H1 (cell line): ENCODE measurements around the gene SLC8A1. TPM values are rescaled to one million over a fixed set of nuclear protein-coding genes. Genes with fewer than 3 reads are reported as not detected.

Experiments
- CTCF ChIA-PET: fragments of 300-600 bp; sonication (Branson Sonifier 250); formaldehyde crosslinking; loops from one replicate; lab custom pipeline; 2021; ENCODE audit not compliant: partially characterized antibody; lab: Charles Lee
- POLR2A ChIA-PET: fragments of 300-600 bp; sonication (Branson Sonifier 250); formaldehyde crosslinking; loops from one replicate; lab custom pipeline; 2021; ENCODE audit warnings: inconsistent platforms; ENCODE audit not compliant: partially characterized antibody; lab: Charles Lee
- DNase-seq, 2 experiments: peaks; one replicate each; pipeline versions ENCODE4 v3.0.0 to v3.0.0-alpha.2; 2010 to 2022; ENCODE audit warnings: low spot score in 2 of 2, low read depth in 1 of 2, mixed read lengths in 1 of 2
- FAIRE-seq: peaks from 2 replicates; lab custom pipeline; 2011; peaks lifted over from hg19 to GRCh38; lab: Jason Lieb, UNC
- H2AFZ ChIP-seq: 2 replicates; pipeline ENCODE4 v1.8.1; 2012; ENCODE audit warnings: low read length, inconsistent platforms
- H2AK5ac ChIP-seq: 2 replicates; pipeline ENCODE4 v1.6.1; 2013; ENCODE audit warnings: low read depth, low read length
- H2BK120ac ChIP-seq: replicated peaks from 2 replicates; pipeline ENCODE3; 2013; ENCODE audit warnings: low read depth, low read length, inconsistent platforms
- H2BK12ac ChIP-seq: 2 replicates; pipeline ENCODE4 v1.6.1; 2013; ENCODE audit warnings: low read depth, low read length
- H2BK15ac ChIP-seq: 2 replicates; pipeline ENCODE4 v1.6.1; 2013; ENCODE audit warnings: low read length
- H2BK20ac ChIP-seq: 2 replicates; pipeline ENCODE4 v1.6.1; 2013; ENCODE audit warnings: low read length
- H2BK5ac ChIP-seq: 2 replicates; pipeline ENCODE4 v1.6.1; 2013; ENCODE audit warnings: low read depth, low read length
- H3K14ac ChIP-seq: 2 replicates; pipeline ENCODE4 v1.6.1; 2013; ENCODE audit warnings: inconsistent platforms; ENCODE audit not compliant: insufficient read length
- H3K18ac ChIP-seq: 2 replicates; pipeline ENCODE4 v1.6.1; 2013; ENCODE audit warnings: low read length; ENCODE audit errors: extremely low read depth
- H3K23ac ChIP-seq: 2 replicates; pipeline ENCODE4 v1.6.1; 2013; ENCODE audit warnings: inconsistent platforms; ENCODE audit not compliant: insufficient read length
- H3K23me2 ChIP-seq: 2 replicates; pipeline ENCODE4 v1.6.1; 2013; ENCODE audit warnings: low read depth, low read length
- H3K27ac ChIP-seq: 2 replicates; pipeline ENCODE4 v1.6.1; 2011; ENCODE audit warnings: low read depth, low read length, inconsistent platforms
- H3K27me3 ChIP-seq, 4 experiments: replicated peaks in 1 of 4; 1 replicate in 1 of 4; 2 replicates in 3 of 4; pipeline versions ENCODE4 v1.6.1 to v1.8.1; 2011 to 2013; ENCODE audit warnings: low read length in 3 of 4, mild to moderate bottlenecking in 3 of 4, inconsistent platforms in 2 of 4, mixed read lengths in 2 of 4, moderate library complexity in 1 of 4; ENCODE audit not compliant: control insufficient read depth in 3 of 4, insufficient read depth in 3 of 4; ENCODE audit errors: extremely low read depth in 1 of 4
- H3K36me3 ChIP-seq, 4 experiments: 2 replicates each; pipeline versions ENCODE4 v1.6.1 to v1.8.1; 2011 to 2013; ENCODE audit warnings: mild to moderate bottlenecking in 4 of 4, low read length in 3 of 4, moderate library complexity in 2 of 4, control low read depth in 1 of 4, inconsistent platforms in 1 of 4; ENCODE audit not compliant: insufficient read depth in 4 of 4, control insufficient read depth in 2 of 4
- H3K4ac ChIP-seq: replicated peaks from 2 replicates; pipeline ENCODE3; 2013; ENCODE audit warnings: low read length, low read depth, mixed read lengths, inconsistent platforms; ENCODE audit not compliant: insufficient read length
- H3K4me1 ChIP-seq, 4 experiments: replicated peaks in 1 of 4; 1 replicate in 1 of 4; 2 replicates in 3 of 4; pipeline versions ENCODE4 v1.6.1 to v1.8.1; 2011 to 2013; ENCODE audit warnings: low read length in 3 of 4, inconsistent platforms in 2 of 4, mixed read lengths in 1 of 4; ENCODE audit not compliant: insufficient read depth in 4 of 4, control insufficient read depth in 3 of 4
- H3K4me2 ChIP-seq, 2 experiments: 2 replicates each; pipeline versions ENCODE4 v1.6.1 to v1.8.1; 2011 to 2013; ENCODE audit warnings: low read depth in 2 of 2, low read length in 2 of 2, control low read depth in 1 of 2, inconsistent platforms in 1 of 2, mild to moderate bottlenecking in 1 of 2; ENCODE audit not compliant: insufficient read depth in 1 of 2
- H3K4me3 ChIP-seq, 4 experiments: fragments of 200-600, 300-600 bp in 1 of 4; sonication (generic), shearing (Covaris generic), sonication (Bioruptor Twin) in 1 of 4; 2 replicates each; pipeline versions ENCODE4 v1.5.1 to v1.8.1; 2011 to 2016; ENCODE audit warnings: low read length in 4 of 4, low read depth in 3 of 4, control low read depth in 2 of 4, inconsistent platforms in 2 of 4, mild to moderate bottlenecking in 2 of 4, mixed read lengths in 1 of 4, moderate library complexity in 1 of 4; ENCODE audit not compliant: insufficient read depth in 2 of 4; ENCODE audit errors: extremely low read depth in 1 of 4
- H3K56ac ChIP-seq: replicated peaks from 2 replicates; pipeline ENCODE3; 2013; ENCODE audit warnings: low read depth, mild to moderate bottlenecking, mixed read lengths, low read length, inconsistent platforms; ENCODE audit not compliant: insufficient read length
- H3K79me1 ChIP-seq: 2 replicates; pipeline ENCODE4 v1.6.1; 2013; ENCODE audit warnings: low read depth, low read length, control low read depth
- H3K79me2 ChIP-seq, 2 experiments: 2 replicates each; pipeline versions ENCODE4 v1.6.1 to v1.8.1; 2012 to 2013; ENCODE audit warnings: low read length in 2 of 2, mild to moderate bottlenecking in 2 of 2, inconsistent platforms in 1 of 2; ENCODE audit not compliant: insufficient read depth in 2 of 2, control insufficient read depth in 1 of 2
- H3K9ac ChIP-seq, 4 experiments: replicated peaks in 1 of 4; 1 replicate in 1 of 4; 2 replicates in 3 of 4; pipeline versions ENCODE4 v1.6.1 to v1.8.1; 2011 to 2013; ENCODE audit warnings: low read depth in 3 of 4, low read length in 3 of 4, control low read depth in 2 of 4, mild to moderate bottlenecking in 2 of 4, moderate library complexity in 2 of 4, inconsistent platforms in 1 of 4; ENCODE audit errors: extremely low read depth in 1 of 4
- H3K9me3 ChIP-seq, 2 experiments: 2 replicates each; pipeline versions ENCODE4 v1.6.1 to v1.8.1; 2012 to 2013; ENCODE audit warnings: mild to moderate bottlenecking in 2 of 2, moderate library complexity in 2 of 2, control low read depth in 1 of 2, inconsistent platforms in 1 of 2, low read depth in 1 of 2, low read length in 1 of 2, mixed read lengths in 1 of 2; ENCODE audit not compliant: insufficient read depth in 2 of 2
- H4K20me1 ChIP-seq, 2 experiments: replicated peaks in 1 of 2; 2 replicates each; pipeline versions ENCODE3 to v1.8.1; 2011 to 2013; ENCODE audit warnings: inconsistent platforms in 2 of 2, low read length in 2 of 2, mild to moderate bottlenecking in 1 of 2; ENCODE audit not compliant: insufficient read depth in 2 of 2, control insufficient read depth in 1 of 2
- H4K5ac ChIP-seq: 2 replicates; pipeline ENCODE4 v1.6.1; 2013; ENCODE audit warnings: low read length, low read depth, mixed read lengths, inconsistent platforms; ENCODE audit not compliant: insufficient read length
- H4K8ac ChIP-seq: 2 replicates; pipeline ENCODE4 v1.8.0; 2013; ENCODE audit warnings: mild to moderate bottlenecking, moderate library complexity, low read length, inconsistent platforms; ENCODE audit not compliant: insufficient read depth; ENCODE audit errors: extremely low read depth
- H4K91ac ChIP-seq: replicated peaks from 2 replicates; pipeline ENCODE3; 2013; ENCODE audit warnings: low read length, mixed read lengths, inconsistent platforms; ENCODE audit not compliant: insufficient read length
- CEBPB ChIP-seq: IDR thresholded peaks from 2 replicates; pipeline ENCODE4 v1.6.1; 2012; ENCODE audit warnings: low read depth, low read length
- CREB1 ChIP-seq: IDR thresholded peaks from 2 replicates; pipeline ENCODE4 v1.6.1; 2012; ENCODE audit warnings: inconsistent platforms
- CTBP2 ChIP-seq: IDR thresholded peaks from 2 replicates; pipeline ENCODE4 v1.7.0; 2011; ENCODE audit warnings: borderline replicate concordance, mild to moderate bottlenecking, moderate library complexity, mixed read lengths, low read length; ENCODE audit not compliant: insufficient read depth, insufficient read length
- POU5F1 ChIP-seq: IDR thresholded peaks from 2 replicates; pipeline ENCODE4 v1.6.1; 2011; ENCODE audit warnings: low read depth, mild to moderate bottlenecking, low read length, moderate library complexity
- RNF2 ChIP-seq: fragments of 200-900, 300-1000 bp; sonication (generic); IDR thresholded peaks from 2 replicates; pipeline ENCODE4 v1.7.1; 2016; ENCODE audit warnings: borderline replicate concordance, low read depth, mild to moderate bottlenecking, antibody characterized with exemption, low read length; ENCODE audit not compliant: poor library complexity, severe bottlenecking; ENCODE audit errors: missing control alignments
- SIRT6 ChIP-seq: IDR thresholded peaks from one replicate; pipeline ENCODE4 v1.7.1; 2012; ENCODE audit warnings: low read length, inconsistent platforms
- TAF1 ChIP-seq: IDR thresholded peaks from 2 replicates; pipeline ENCODE4 v1.6.1; 2011; ENCODE audit warnings: mild to moderate bottlenecking, low read depth, low read length
- ZNF274 ChIP-seq: IDR thresholded peaks from 2 replicates; pipeline ENCODE4 v1.7.0; 2012; ENCODE audit warnings: low read length, borderline replicate concordance; ENCODE audit errors: extremely low read depth
- WGBS, 2 experiments: shearing (Covaris generic) in 1 of 2; methylation state at CpG; one replicate each; pipeline versions ENCODE4 v1.1.6 to v1.1.7; 2013 to 2015; ENCODE audit warnings: low lambda C conversion rate in 2 of 2, mixed read lengths in 2 of 2, inconsistent platforms in 1 of 2, low coverage in 1 of 2, missing lambda C conversion rate in 1 of 2; ENCODE audit not compliant: insufficient replicate concordance in 2 of 2, insufficient coverage in 1 of 2, insufficient read length in 1 of 2; ENCODE audit errors: extremely low coverage in 1 of 2, missing lambda C conversion rate in 1 of 2; 5-methylcytosine and 5-hydroxymethylcytosine counted together
- polyA plus RNA-seq, 7 experiments: library from polyadenylated mRNA; depleted of rRNA in 3 of 7; stranded (reverse) in 5 of 7; unstranded in 2 of 7; fragments of >200 nt in 5 of 7; fragments of 200-250 nt in 2 of 7; gene quantifications; 1 replicate in 5 of 7; 2 replicates in 1 of 7; 4 replicates in 1 of 7; pipeline versions ENCODE4 v1.2.1 to v1.2.3, GENCODE V29; 2011 to 2013; ENCODE audit warnings: missing spikeins in 2 of 7, mixed read lengths in 2 of 7
- total RNA-seq: library from RNA; stranded (reverse); fragmentation: NEBNext Ultra II Directional; extraction: Animal tissue kit (Norgen Biotek cat#: 25700); gene quantifications from 2 replicates; pipeline ENCODE4 v1.2.1, GENCODE V29; 2021
- TF ChIP-seq, protein P1 (sequence below), 3 experiments: IDR thresholded peaks; 1 replicate in 2 of 3; 2 replicates in 1 of 3; pipeline versions ENCODE4 v1.5.1 to v1.6.1; 2011; ENCODE audit warnings: low read length in 3 of 3, mild to moderate bottlenecking in 3 of 3, inconsistent platforms in 2 of 3, low read depth in 1 of 3, moderate library complexity in 1 of 3; ENCODE audit not compliant: insufficient read depth in 1 of 3; ENCODE audit errors: control extremely low read depth in 1 of 3
- TF ChIP-seq, protein P2 (sequence below): IDR thresholded peaks from 2 replicates; pipeline ENCODE4 v1.6.1; 2012; ENCODE audit warnings: inconsistent platforms

Gene SLC8A1
- total and polyA plus RNA-seq, 2 of the 8 experiments (the other 6 are each of a cell fraction or from before 2014, with no cell fraction given): 0.68 to 3.6 TPM

DNA sequence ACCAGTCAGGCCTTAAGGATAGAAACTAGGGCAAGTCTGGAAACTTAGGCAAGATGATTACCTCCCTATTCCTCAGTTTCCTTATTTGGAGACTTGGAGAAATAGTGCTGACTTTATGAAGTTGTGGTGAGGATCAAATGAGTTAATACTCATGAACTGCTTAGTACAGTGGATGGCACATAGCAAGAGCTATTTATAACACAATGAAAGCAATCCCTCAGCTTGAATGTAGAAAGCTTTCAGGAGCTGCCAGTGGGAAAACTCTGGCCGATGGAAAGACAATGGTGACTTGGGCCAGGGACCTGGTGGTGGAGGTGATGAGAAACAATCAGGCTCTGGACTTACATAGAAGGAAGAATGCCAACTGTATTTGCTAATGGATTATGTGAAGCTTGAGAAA lies 403.4 kb downstream of the SLC8A1 start:
- no peak overlapping the region for H3K4me3 ChIP-seq
- no peak overlapping the region for H3K4ac ChIP-seq
- H2BK12ac ChIP-seq: no peak overlapping the region
- H3K14ac ChIP-seq: no peak overlapping the region
- no peak overlapping the region for H2BK20ac ChIP-seq
- POLR2A ChIA-PET: no interaction called here
- H3K36me3 ChIP-seq: no peaks in the 10 kb centered on the region
- H3K4me1 ChIP-seq: no peaks in the 10 kb centered on the region
- no peak for DNase-seq
- H4K8ac ChIP-seq: no peak overlapping the region
- H3K56ac ChIP-seq: no peak overlapping the region
- no peak overlapping the region for H2AFZ ChIP-seq
- H3K79me2 ChIP-seq: no peaks in the 10 kb centered on the region
- FAIRE-seq: no peak
- H2BK15ac ChIP-seq: no peak overlapping the region
- no peaks in the 10 kb centered on the region for H3K9me3 ChIP-seq
- no peak overlapping the region for H2BK120ac ChIP-seq
- CTCF ChIA-PET: no interaction called here
- no peaks in the 10 kb centered on the region for H4K20me1 ChIP-seq
- no peaks in the 10 kb centered on the region for H3K23me2 ChIP-seq
- H4K5ac ChIP-seq: no peak overlapping the region
- H2AK5ac ChIP-seq: no peak overlapping the region
- peaks cover 0 to 1% (median 0%) of the 10 kb centered on the region in 4 experiments; a peak in 1 of 7 replicates for H3K27me3 ChIP-seq
- no peak overlapping the region for H3K9ac ChIP-seq
- 90% methylated on average over 1 of the region's 1 CpG; no CpG with 5 or more reads in 1 of the 2 experiments for WGBS, 2 experiments
- H3K27ac ChIP-seq: no peak overlapping the region
- H3K79me1 ChIP-seq: no peaks in the 10 kb centered on the region
- H3K18ac ChIP-seq: no peak overlapping the region
- H4K91ac ChIP-seq: no peak overlapping the region
- no peak overlapping the region for H2BK5ac ChIP-seq
- H3K4me2 ChIP-seq: no peak overlapping the region
- H3K23ac ChIP-seq: no peak overlapping the region
- TF ChIP-seq CEBPB: no peak
- no peak for TF ChIP-seq CREB1
- TF ChIP-seq, protein P1, sequence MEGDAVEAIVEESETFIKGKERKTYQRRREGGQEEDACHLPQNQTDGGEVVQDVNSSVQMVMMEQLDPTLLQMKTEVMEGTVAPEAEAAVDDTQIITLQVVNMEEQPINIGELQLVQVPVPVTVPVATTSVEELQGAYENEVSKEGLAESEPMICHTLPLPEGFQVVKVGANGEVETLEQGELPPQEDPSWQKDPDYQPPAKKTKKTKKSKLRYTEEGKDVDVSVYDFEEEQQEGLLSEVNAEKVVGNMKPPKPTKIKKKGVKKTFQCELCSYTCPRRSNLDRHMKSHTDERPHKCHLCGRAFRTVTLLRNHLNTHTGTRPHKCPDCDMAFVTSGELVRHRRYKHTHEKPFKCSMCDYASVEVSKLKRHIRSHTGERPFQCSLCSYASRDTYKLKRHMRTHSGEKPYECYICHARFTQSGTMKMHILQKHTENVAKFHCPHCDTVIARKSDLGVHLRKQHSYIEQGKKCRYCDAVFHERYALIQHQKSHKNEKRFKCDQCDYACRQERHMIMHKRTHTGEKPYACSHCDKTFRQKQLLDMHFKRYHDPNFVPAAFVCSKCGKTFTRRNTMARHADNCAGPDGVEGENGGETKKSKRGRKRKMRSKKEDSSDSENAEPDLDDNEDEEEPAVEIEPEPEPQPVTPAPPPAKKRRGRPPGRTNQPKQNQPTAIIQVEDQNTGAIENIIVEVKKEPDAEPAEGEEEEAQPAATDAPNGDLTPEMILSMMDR (IDR thresholded peaks at IDR 0.05; ENCODE audit: control extremely low read depth in 1 of 3, insufficient read depth in 1 of 3, low read depth in 1 of 3, low read length in 3 of 3): no peak
- TF ChIP-seq SIRT6: no peak
- TF ChIP-seq RNF2: no peak
- TF ChIP-seq POU5F1: no peak
- no peak for TF ChIP-seq TAF1
- no peak for TF ChIP-seq ZNF274
- TF ChIP-seq CTBP2: no peak
- TF ChIP-seq, protein P2, sequence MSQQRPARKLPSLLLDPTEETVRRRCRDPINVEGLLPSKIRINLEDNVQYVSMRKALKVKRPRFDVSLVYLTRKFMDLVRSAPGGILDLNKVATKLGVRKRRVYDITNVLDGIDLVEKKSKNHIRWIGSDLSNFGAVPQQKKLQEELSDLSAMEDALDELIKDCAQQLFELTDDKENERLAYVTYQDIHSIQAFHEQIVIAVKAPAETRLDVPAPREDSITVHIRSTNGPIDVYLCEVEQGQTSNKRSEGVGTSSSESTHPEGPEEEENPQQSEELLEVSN: no peak
